ENCODE measurements around the gene KLHL29.

Gene KLHL29

GRCh38 chr2:23516520-23517256, 131.7 kb downstream of the KLHL29 start:
- no peak for DNase-seq

GRCh38 chr2:23518481-23519333, 133.7 kb downstream of the KLHL29 start:
- DNase-seq, result no peak

- no peak for DNase-seq
These were observed 134.3 kb downstream of the KLHL29 start for GRCh38 chr2:23519334-23519651.

DNA sequence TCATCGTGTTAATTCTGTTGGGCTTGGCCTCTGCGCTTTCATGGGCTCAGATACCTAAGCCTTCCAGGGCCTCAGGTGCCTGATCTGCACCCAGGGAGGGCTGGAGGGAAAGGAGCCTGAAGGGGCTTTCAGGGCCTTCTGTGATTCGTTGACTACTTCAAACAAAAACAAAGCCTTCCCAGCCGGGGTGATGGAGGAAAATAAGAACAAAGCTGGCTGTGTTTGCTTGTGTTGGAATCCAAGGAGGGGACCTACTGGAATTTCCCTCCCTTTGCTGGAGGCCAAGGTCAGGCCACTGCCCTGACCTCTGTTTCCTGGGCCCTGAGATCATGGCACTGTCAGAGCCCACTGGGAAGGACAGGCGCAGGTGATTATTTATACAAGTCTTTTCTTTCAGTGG, 135.3 kb downstream of the KLHL29 start:
- DNase-seq, result no peak

DNA sequence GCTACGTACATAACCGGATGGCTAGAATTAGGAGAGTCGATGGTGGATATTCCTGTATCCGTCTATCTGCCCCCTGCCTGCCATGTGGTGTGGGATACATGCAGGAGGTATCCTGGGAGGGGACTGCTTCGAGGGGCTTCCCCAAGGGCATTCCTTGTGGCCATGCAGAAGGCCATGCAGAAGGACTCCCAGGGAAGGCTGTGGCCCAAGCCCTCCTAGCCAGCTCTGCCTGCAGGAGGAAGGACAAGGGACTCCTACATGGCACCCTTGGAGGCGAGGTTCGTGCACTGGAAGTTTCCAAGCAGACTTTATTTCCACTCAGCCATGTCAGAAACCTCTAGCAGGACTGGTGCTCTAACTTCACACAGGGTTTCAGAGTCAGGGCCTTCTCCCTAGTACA, 136.1 kb downstream of the KLHL29 start:
- DNase-seq, result no peak

- DNase-seq, result no peak
These were observed 137.9 kb downstream of the KLHL29 start for GRCh38 chr2:23522726-23523372.

DNA sequence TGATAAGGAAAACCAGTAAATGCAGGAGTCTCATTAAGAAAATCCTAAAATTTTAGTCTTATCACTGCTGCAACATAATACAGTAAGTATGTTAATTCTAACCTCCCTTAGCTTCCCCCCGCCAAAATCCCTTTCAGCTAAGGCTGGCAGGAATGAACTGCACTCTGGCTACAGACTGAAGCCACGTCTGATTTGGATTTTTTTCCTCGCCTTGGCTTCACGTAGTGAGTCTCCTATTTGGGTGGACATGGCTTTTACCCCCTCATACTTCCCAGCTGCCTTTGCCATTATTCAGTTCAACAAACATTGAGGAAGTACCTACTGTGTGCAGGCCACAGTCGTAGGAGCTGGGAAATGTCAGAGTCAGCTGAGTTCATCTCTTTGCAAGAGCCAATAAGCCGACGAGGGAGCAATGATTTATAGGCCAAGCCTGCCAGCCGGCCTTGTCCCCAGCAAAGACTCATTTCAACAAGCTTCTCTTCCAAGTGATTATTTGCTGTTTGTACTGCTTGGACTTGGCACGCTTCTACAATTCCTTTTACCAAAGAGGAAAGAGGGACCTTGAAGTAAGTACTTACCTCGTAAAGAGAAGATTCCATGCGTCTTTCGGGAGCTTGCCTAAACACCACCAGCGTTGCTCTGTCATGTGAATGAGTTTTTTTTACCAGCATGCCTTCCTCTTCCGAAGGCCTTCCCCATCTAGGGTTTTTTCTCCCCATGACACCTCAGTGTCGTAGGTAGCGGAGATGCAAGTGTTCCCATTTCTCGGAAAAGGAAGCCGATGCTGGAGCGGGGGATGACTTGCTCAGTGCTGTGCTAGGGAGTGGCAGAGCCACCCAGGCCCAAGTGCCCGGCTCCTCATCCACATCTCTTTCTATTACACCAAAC, 138.6 kb downstream of the KLHL29 start:
- DNase-seq, result no peak

- DNase-seq, result no peak
These were observed 139.3 kb downstream of the KLHL29 start for GRCh38 chr2:23524261-23524706.

DNA sequence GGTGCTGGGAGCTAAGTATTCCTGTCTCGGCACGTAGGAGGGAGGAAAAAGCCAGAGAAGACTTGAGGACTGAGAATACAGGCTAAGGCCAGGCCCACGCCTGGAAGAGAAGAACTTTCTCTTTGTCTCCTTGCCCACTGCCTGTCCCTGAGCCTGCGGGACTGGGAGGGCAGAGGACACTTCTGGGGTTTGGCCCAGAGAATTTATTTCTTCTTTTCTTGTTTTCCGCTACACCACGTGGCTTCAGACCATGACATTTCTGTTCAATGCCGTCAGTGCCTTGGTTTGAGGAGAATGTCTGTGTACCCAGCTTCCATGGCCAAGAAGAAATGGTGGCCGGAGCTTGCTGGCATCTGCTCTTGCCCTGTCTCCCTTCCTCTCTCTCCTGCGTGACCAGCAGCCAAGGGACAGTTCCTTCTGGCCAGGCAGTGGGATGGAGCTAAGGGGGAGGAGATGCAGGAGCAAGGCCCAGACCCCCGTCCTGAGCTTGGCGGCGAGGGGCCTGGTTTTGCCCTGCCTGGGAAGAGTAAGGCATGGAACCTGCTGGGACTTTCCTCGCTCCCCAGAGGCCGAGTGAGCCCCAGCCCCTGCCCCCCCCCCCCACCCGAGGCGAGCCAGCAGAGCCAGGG, 140.3 kb downstream of the KLHL29 start:
- DNase-seq, result no peak

DNA sequence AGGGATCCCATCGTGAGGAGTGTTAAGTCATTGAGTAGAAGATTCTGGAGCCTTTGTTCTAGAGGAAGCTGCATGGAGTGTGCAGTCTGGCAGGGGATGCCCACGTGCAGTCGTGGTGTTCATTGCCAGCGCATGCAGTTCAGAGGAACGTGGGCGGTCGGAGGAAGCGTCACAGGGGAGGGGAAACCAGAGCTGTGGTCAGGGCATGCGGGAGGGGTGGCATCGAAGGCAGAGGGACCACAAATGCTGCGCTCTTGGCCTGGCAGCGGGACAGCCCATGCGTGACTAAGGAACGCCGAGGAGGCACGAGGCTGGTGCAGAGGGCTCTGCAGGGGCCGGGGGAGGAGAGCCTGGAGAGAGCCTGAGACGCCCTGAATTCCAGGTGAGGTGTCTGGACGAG, 141.1 kb downstream of the KLHL29 start:
- DNase-seq, result peak in 1 of 2 donors; percentile 13

DNA sequence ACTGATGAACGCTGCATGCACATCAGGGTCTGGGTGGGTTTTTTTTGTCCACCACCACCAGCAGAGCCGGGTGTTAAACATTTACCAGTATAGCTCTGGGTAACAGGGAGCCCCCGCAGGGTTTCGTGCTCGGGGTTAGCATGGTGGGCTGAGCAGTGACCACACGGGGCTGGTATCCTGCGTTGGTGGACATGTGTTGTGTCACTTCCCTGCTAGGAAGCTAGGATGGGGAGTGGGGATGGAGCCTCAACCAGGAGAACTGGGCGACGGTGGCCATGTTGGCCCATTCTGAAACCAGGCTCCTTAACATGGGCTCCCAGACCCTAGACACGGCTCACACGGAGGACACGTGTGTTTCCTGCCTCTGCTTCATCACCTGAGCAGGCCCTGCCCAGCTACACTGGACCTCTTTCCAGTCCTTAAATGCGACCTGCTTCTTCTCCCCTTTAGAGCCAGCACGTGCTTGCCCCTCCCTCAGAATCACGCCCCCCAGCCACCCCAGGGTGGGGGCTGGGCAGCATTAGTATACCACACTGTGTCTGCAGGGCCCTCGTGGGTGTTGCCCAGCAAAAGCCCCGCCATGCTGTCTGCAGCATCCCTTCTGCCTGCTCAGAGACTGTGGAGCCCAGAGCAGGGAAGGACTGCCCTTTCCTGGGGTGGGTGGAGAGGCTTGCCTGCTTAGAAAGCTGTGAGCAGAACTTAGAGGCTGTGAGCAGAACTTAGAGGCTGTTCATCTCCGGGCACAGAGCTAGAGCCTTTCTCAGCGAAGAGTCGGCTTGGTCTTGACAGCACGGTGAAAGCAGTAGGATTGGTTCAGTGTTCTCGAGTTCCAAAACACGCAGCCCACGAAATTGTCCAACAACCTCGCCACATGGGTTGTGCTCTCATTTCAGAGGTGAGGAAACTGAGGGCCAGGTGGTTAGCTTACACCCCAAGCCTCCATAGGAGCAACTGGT, 142.1 kb downstream of the KLHL29 start:
- no peak for DNase-seq

- DNase-seq, result no peak
These were observed 143.2 kb downstream of the KLHL29 start for GRCh38 chr2:23528171-23528570.

GRCh38 chr2:23528690-23529089, 143.7 kb downstream of the KLHL29 start:
- DNase-seq, result no peak

GRCh38 chr2:23529659-23530058, 144.7 kb downstream of the KLHL29 start:
- DNase-seq, result no peak

- no peak for DNase-seq
These were observed 145.4 kb downstream of the KLHL29 start for GRCh38 chr2:23530206-23530908.

DNA sequence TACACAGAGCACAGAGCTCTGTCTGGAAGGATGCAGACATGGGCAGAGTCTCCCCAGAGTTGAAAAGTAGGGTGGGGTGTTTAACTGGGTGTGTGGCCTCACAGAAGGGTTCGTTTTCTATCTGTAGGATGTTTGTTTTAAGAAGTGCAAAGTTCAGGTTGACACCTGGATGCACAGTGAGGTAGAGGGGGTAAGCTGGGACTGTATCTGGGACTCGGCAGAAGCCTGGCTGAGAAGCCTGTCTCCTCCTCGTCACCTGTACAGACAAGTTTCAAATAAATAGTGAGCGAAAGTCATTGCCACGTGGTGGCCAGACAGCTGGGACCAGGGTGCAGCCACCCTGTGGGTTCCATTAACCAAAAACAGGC, 145.9 kb downstream of the KLHL29 start:
- no peak for DNase-seq

DNA sequence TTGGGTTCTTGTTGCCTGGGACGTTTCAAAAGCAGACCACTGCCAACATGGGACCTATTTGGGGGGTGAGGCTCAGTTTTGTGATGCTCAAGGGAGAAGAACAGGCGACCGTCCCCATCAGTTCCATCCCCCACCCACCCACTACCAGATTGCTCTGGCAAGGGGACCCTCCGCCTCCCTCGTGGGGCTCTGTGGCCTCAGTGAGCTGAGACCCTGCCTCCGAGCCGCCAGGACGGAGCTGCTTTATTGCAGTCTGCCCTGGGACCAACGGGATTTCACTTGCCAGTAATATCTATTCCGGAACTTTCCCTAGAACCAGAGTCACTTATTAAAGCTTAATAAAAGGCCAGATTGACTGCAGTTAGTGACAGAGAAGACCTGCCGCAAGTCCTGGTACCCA, 146.3 kb downstream of the KLHL29 start:
- DNase-seq, result no peak

DNA sequence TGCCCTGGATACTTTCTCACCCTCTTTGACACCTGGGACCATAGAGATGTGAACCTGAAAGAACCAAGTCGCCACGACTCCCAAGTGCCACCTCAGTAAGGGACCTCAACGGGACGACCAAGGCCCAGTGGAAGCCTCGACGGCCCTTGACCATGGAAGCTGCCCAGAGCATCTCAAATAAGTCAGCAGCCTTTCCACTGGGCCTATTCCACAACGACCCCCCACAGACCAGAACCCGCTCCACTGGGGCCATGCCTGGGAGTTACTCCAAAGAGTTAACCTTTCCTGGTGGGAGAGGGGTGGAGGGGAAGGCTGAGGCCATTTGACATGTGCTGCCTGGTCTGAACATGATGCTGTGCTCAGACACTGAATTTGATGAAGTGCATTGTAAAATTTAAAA, 146.9 kb downstream of the KLHL29 start:
- no peak for DNase-seq

DNA sequence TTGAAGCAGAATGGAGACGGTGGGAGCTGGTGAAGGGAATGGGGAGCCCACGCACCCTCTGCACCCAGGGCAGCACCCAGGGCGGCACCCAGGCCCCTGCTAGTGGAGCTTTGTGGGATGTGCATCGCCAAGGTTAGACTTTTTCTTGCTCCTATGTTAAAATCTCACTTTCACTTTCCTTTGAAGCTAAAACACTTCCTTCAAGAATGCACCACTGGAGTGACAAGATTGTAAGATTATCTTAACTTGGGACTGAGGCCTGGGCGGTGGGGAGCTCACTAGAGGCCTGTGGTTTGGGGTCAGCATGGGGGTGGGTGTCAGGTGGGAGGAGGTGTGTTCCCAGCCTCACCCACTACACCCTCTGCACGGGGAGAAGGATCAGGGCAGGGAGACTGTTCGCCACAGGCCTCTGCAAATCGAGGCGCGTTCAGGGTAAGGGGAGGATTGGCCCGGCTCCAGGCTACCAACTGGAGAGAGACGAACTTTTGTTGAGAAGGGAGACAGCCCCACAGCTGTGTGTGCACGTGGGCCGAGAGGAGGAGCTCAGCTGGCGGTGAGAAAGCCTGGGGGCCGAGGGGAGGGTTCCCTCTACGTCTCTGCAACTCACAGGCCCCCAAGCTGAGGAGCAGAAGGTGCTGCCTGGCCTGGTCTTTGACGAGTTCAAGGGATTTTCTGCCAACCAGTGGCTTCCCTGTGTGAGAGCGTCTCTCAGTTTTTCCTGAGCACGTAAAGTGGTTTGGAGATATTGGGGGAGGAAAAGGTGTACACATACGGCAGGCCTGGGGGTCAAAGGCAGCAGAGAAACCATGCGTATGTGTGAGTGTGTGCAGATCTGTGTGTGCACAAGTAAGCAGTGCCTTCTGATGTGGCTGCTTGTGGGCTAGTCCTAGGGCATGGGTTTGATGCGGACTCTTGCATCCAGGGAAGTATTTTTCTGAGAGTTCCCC, 147.7 kb downstream of the KLHL29 start:
- DNase-seq, result no peak

All from inflammatory macrophage (primary cell).